ENCODE measurements around the gene SCFD2.

SCFD2 gene

DNA sequence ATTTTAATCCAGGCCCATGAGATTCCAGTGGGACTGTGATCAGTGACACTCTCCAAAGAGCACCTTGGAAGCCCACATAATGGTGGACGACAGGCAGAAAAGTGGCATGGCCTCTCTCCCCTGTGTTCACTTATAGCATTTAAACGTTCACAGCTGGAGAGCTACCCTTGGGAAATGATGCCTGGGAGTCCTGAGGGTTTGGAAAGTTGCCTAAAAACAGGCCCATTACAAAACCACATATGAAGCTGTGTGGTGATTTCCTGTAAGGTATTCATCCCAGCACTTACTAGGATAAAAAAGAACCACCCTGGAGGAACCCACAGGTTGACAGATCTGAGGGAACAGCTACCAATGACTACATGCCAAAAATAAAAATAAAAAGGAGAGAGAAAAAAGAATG lies 310.6 kb downstream of the SCFD2 start:
- Histone ChIP-seq H3K27ac (replicated peaks) (no peak overlapping the region), H3K27me3 (ENCODE audit: insufficient read depth, poor library complexity, severe bottlenecking) (no peaks in the 10 kb centered on the region), H3K4me3 (replicated peaks; ENCODE audit: insufficient read depth, low read length) (no peak overlapping the region)
- TF ChIP-seq GABPA (IDR thresholded peaks at IDR 0.05; ENCODE audit: low read depth) (no peak), POLR2AphosphoS5 (IDR thresholded peaks at IDR 0.05; ENCODE audit: low read depth) (no peak), SPI1 (IDR thresholded peaks at IDR 0.05; ENCODE audit: borderline replicate concordance, low read depth) (no peak)
- TF ChIP-seq, protein P1, sequence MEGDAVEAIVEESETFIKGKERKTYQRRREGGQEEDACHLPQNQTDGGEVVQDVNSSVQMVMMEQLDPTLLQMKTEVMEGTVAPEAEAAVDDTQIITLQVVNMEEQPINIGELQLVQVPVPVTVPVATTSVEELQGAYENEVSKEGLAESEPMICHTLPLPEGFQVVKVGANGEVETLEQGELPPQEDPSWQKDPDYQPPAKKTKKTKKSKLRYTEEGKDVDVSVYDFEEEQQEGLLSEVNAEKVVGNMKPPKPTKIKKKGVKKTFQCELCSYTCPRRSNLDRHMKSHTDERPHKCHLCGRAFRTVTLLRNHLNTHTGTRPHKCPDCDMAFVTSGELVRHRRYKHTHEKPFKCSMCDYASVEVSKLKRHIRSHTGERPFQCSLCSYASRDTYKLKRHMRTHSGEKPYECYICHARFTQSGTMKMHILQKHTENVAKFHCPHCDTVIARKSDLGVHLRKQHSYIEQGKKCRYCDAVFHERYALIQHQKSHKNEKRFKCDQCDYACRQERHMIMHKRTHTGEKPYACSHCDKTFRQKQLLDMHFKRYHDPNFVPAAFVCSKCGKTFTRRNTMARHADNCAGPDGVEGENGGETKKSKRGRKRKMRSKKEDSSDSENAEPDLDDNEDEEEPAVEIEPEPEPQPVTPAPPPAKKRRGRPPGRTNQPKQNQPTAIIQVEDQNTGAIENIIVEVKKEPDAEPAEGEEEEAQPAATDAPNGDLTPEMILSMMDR (IDR thresholded peaks at IDR 0.05; ENCODE audit: insufficient read depth, low read length): no peak
- TF ChIP-seq, protein P2, sequence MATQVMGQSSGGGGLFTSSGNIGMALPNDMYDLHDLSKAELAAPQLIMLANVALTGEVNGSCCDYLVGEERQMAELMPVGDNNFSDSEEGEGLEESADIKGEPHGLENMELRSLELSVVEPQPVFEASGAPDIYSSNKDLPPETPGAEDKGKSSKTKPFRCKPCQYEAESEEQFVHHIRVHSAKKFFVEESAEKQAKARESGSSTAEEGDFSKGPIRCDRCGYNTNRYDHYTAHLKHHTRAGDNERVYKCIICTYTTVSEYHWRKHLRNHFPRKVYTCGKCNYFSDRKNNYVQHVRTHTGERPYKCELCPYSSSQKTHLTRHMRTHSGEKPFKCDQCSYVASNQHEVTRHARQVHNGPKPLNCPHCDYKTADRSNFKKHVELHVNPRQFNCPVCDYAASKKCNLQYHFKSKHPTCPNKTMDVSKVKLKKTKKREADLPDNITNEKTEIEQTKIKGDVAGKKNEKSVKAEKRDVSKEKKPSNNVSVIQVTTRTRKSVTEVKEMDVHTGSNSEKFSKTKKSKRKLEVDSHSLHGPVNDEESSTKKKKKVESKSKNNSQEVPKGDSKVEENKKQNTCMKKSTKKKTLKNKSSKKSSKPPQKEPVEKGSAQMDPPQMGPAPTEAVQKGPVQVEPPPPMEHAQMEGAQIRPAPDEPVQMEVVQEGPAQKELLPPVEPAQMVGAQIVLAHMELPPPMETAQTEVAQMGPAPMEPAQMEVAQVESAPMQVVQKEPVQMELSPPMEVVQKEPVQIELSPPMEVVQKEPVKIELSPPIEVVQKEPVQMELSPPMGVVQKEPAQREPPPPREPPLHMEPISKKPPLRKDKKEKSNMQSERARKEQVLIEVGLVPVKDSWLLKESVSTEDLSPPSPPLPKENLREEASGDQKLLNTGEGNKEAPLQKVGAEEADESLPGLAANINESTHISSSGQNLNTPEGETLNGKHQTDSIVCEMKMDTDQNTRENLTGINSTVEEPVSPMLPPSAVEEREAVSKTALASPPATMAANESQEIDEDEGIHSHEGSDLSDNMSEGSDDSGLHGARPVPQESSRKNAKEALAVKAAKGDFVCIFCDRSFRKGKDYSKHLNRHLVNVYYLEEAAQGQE (IDR thresholded peaks at IDR 0.05; ENCODE audit: insufficient replicate concordance, low read depth): no peak
- no peak for DNase-seq (ENCODE audit: low read depth in 1 of 2, low spot score in 1 of 2)

DNA sequence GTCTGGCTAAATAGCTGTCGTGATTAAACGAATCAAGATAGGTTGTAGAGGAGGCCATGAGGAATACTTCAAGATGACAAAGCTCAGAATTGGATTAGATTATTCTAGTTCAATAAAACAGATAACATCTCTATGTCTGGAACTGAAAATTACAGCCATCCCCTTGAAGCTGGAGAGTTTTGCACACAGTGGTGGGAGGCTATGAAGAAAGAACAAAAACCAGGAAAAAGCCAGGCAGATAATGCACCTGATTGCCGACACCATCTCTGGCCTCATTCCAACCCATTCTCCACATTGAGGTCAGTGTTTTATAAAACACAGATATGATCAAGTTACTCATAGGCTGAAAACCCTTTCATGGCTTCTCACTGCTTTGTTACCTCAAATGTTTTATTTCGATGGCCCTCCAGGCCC lies 315.5 kb downstream of the SCFD2 start:
- Histone ChIP-seq H3K27ac (replicated peaks) (no peak overlapping the region), H3K27me3 (ENCODE audit: insufficient read depth, poor library complexity, severe bottlenecking) (no peaks in the 10 kb centered on the region), H3K4me3 (replicated peaks; ENCODE audit: insufficient read depth, low read length) (no peak overlapping the region)
- TF ChIP-seq, protein P1 (IDR thresholded peaks at IDR 0.05; ENCODE audit: insufficient read depth, low read length): no peak
- TF ChIP-seq SPI1 (IDR thresholded peaks at IDR 0.05; ENCODE audit: borderline replicate concordance, low read depth): no peak
- TF ChIP-seq, protein P2 (IDR thresholded peaks at IDR 0.05; ENCODE audit: insufficient replicate concordance, low read depth): no peak
- no peak for TF ChIP-seq POLR2AphosphoS5 (IDR thresholded peaks at IDR 0.05; ENCODE audit: low read depth)
- no peak for TF ChIP-seq GABPA (IDR thresholded peaks at IDR 0.05; ENCODE audit: low read depth)
- no peak for DNase-seq (ENCODE audit: low read depth in 1 of 2, low spot score in 1 of 2)

DNA sequence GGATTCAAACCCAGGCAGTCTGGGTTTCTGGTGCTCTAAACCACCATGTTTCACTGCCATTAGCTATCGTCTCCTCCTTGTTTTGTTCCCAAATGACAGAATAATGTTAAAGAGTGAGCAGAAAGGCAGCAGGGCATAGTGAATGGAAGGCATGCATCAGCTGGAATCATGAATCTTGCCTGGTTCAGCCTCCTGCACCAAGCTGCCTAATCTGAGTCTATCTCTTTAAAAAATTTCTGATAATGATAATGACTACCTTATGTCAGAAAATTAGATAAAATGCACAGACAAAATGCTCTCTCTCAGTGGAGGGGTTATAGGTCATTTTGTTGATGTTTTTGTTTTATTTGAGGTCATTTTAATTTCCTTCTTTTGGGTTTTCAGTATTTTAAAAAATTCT lies 316.3 kb downstream of the SCFD2 start:
- no peak for DNase-seq (ENCODE audit: low read depth in 1 of 2, low spot score in 1 of 2)
- H3K4me3 ChIP-seq (replicated peaks; ENCODE audit: insufficient read depth, low read length): no peak overlapping the region
- no peaks in the 10 kb centered on the region for H3K27me3 ChIP-seq (ENCODE audit: insufficient read depth, poor library complexity, severe bottlenecking)
- no peak for TF ChIP-seq GABPA (IDR thresholded peaks at IDR 0.05; ENCODE audit: low read depth)
- no peak for TF ChIP-seq POLR2AphosphoS5 (IDR thresholded peaks at IDR 0.05; ENCODE audit: low read depth)
- no peak for TF ChIP-seq SPI1 (IDR thresholded peaks at IDR 0.05; ENCODE audit: borderline replicate concordance, low read depth)
- TF ChIP-seq, protein P1 (IDR thresholded peaks at IDR 0.05; ENCODE audit: insufficient read depth, low read length): no peak
- TF ChIP-seq, protein P2 (IDR thresholded peaks at IDR 0.05; ENCODE audit: insufficient replicate concordance, low read depth): no peak
- H3K27ac ChIP-seq (replicated peaks): no peak overlapping the region

Measured in HL-60 (cell line).